Adrenal gland (tissue), 5 donors: ENCODE measurements around the gene CFAP90.

Experiments used
- CTCF ChIP-seq, 6 experiments: fragments of 450-650 bp in 4 of 6; fragments of 200-600 bp in 2 of 6; sonication (generic) in 1 of 6; IDR thresholded peaks; 1 replicate in 5 of 6; 2 replicates in 1 of 6; pipeline versions ENCODE4 v1.5.1 to v1.8.0; 2016 to 2021; ENCODE audit warnings: antibody characterized with exemption in 6 of 6, mild to moderate bottlenecking in 2 of 6, moderate library complexity in 1 of 6
- POLR2A ChIP-seq, 2 donors: fragments of 450-650 bp; IDR thresholded peaks; one replicate each; pipeline ENCODE4 v1.6.1; 2017; ENCODE audit warnings: antibody characterized with exemption in 2 of 2, mild to moderate bottlenecking in 2 of 2, moderate library complexity in 1 of 2
- donor health status: DM: no; HTN: no; CAD: no.

- TF ChIP-seq POLR2A (IDR thresholded peaks at IDR 0.05) (no peak), CTCF (IDR thresholded peaks at IDR 0.05) (no peak)
Observed at GRCh38 chr5:7888901-7889300, 38.0 kb upstream of the CFAP90 start.
